Neural progenitor cell (in vitro differentiated cells): Measurements from ENCODE around the gene PJA2. TPM values are rescaled to one million over a fixed set of nuclear protein-coding genes. Genes with fewer than 3 reads are reported as not detected.

Source experiments
- DNase-seq: peaks from one replicate; pipeline ENCODE4 v3.0.0-alpha.2; 2016; ENCODE audit warnings: low spot score
- H2AFZ ChIP-seq: fragments of 200-600 bp; sonication (generic); replicated peaks from 2 replicates; pipeline ENCODE4 v1.6.1; 2016; ENCODE audit warnings: antibody characterized with exemption
- H3F3A ChIP-seq: fragments of 200-600 bp; sonication (generic); 2 replicates; pipeline ENCODE4 v1.6.1; 2016; ENCODE audit warnings: antibody characterized with exemption, low read depth
- H3K27ac ChIP-seq: fragments of 200-600 bp; sonication (generic); 2 replicates; pipeline ENCODE4 v1.5.1; 2016; ENCODE audit warnings: mild to moderate bottlenecking
- H3K27me3 ChIP-seq: fragments of 200-600 bp; sonication (generic); 2 replicates; pipeline ENCODE4 v1.6.1; 2016; ENCODE audit warnings: mild to moderate bottlenecking, moderate library complexity
- H3K36me3 ChIP-seq: fragments of 200-600 bp; sonication (generic); 2 replicates; pipeline ENCODE4 v1.5.1; 2016
- H3K4me1 ChIP-seq: fragments of 200-600 bp; sonication (generic); 2 replicates; pipeline ENCODE4 v1.6.1; 2016; ENCODE audit warnings: mixed run types
- H3K4me2 ChIP-seq: fragments of 200-600 bp; sonication (generic); 2 replicates; pipeline ENCODE4 v1.6.1; 2016
- H3K4me3 ChIP-seq: fragments of 200-600 bp; sonication (generic); 2 replicates; pipeline ENCODE4 v1.5.1; 2016
- H3K79me2 ChIP-seq: fragments of 200-600 bp; sonication (generic); 2 replicates; pipeline ENCODE4 v1.6.1; 2016; ENCODE audit warnings: low read depth
- H3K9ac ChIP-seq: fragments of 200-600 bp; sonication (generic); 2 replicates; pipeline ENCODE4 v1.6.1; 2016
- H3K9me3 ChIP-seq: fragments of 200-600 bp; sonication (generic); 2 replicates; pipeline ENCODE4 v1.5.1; 2016; ENCODE audit warnings: low read depth
- H4K20me1 ChIP-seq: fragments of 200-600 bp; sonication (generic); 2 replicates; pipeline ENCODE4 v1.6.1; 2016; ENCODE audit warnings: low read depth
- H3K27ac Mint-ChIP-seq: 3 replicates; pipeline ENCODE4 v1.8.0; 2021; ENCODE audit warnings: mixed read lengths
- H3K27me3 Mint-ChIP-seq: 2 replicates; pipeline ENCODE4 v1.8.0; 2022; ENCODE audit warnings: low read depth, mild to moderate bottlenecking, inconsistent platforms, moderate library complexity, mixed read lengths; ENCODE audit not compliant: insufficient read depth
- H3K36me3 Mint-ChIP-seq: 3 replicates; pipeline ENCODE4 v1.8.0; 2021; ENCODE audit warnings: mixed read lengths
- H3K4me1 Mint-ChIP-seq: 3 replicates; pipeline ENCODE4 v1.8.0; 2021; ENCODE audit warnings: mixed read lengths
- H3K4me3 Mint-ChIP-seq: 3 replicates; pipeline ENCODE4 v1.8.0; 2021; ENCODE audit warnings: mild to moderate bottlenecking, moderate library complexity, mixed read lengths
- H3K9me3 Mint-ChIP-seq: 3 replicates; pipeline ENCODE4 v1.8.0; 2020; ENCODE audit warnings: mixed read lengths
- CTCF ChIP-seq: fragments of 200-600 bp; sonication (generic); IDR thresholded peaks from 2 replicates; pipeline ENCODE4 v1.5.1; 2017; ENCODE audit warnings: antibody characterized with exemption, mild to moderate bottlenecking
- EZH2 ChIP-seq: fragments of 200-600 bp; sonication (generic); IDR thresholded peaks from 2 replicates; pipeline ENCODE4 v1.6.1; 2017; ENCODE audit warnings: antibody characterized with exemption, mild to moderate bottlenecking, moderate library complexity
- EZH2phosphoT487 ChIP-seq: fragments of 200-600 bp; sonication (generic); IDR thresholded peaks from 2 replicates; pipeline ENCODE4 v1.6.1; 2017; ENCODE audit warnings: antibody characterized with exemption
- total RNA-seq: library from RNA; depleted of rRNA; stranded (reverse); fragments of >200 nt; gene quantifications from 2 replicates; pipeline ENCODE4 v1.2.3, GENCODE V29; 2015; ENCODE audit warnings: low replicate concordance

Gene PJA2
- total RNA-seq, 1 donor from 2014 or later: 128 TPM

GRCh38 chr5:109319351-109319750, 90.4 kb downstream of the PJA2 start:
- H3K4me3 Mint-ChIP-seq: no peak overlapping the region
- H3K27ac Mint-ChIP-seq: no peak overlapping the region
- no peaks in the 10 kb centered on the region for H4K20me1 ChIP-seq
- H3F3A ChIP-seq: no peaks in the 10 kb centered on the region
- no peak overlapping the region for H3K4me2 ChIP-seq
- TF ChIP-seq EZH2: no peak
- no peak for TF ChIP-seq CTCF
- TF ChIP-seq EZH2phosphoT487: no peak
- no peaks in the 10 kb centered on the region for H3K27me3 ChIP-seq
- no peak overlapping the region for H3K9ac ChIP-seq
- H3K79me2 ChIP-seq: no peaks in the 10 kb centered on the region
- H3K27me3 Mint-ChIP-seq: no peaks in the 10 kb centered on the region
- H3K4me3 ChIP-seq: no peak overlapping the region
- no peak overlapping the region for H3K27ac ChIP-seq
- peaks cover 3% of the 10 kb centered on the region for H3K4me1 Mint-ChIP-seq
- DNase-seq: no peak
- no peaks in the 10 kb centered on the region for H3K9me3 Mint-ChIP-seq
- no peak overlapping the region for H2AFZ ChIP-seq
- no peaks in the 10 kb centered on the region for H3K9me3 ChIP-seq
- peaks cover 5% of the 10 kb centered on the region for H3K4me1 ChIP-seq
- no peaks in the 10 kb centered on the region for H3K36me3 ChIP-seq
- H3K36me3 Mint-ChIP-seq: no peaks in the 10 kb centered on the region

GRCh38 chr5:109318455-109319108, 91.2 kb downstream of the PJA2 start:
- Histone ChIP-seq H3K79me2 (no peaks in the 10 kb centered on the region), H3K4me1 (no peaks in the 10 kb centered on the region), H3K4me2 (no peak overlapping the region), H2AFZ (no peak overlapping the region), H4K20me1 (no peaks in the 10 kb centered on the region), H3K27ac (no peak overlapping the region), H3K9me3 (no peaks in the 10 kb centered on the region), H3F3A (no peaks in the 10 kb centered on the region), H3K27me3 (no peaks in the 10 kb centered on the region), H3K4me3 (no peak overlapping the region), H3K9ac (no peak overlapping the region), H3K36me3 (no peaks in the 10 kb centered on the region)
- Mint-ChIP-seq H3K27ac (no peak overlapping the region), H3K9me3 (no peaks in the 10 kb centered on the region), H3K4me3 (no peak overlapping the region), H3K36me3 (no peaks in the 10 kb centered on the region), H3K27me3 (no peaks in the 10 kb centered on the region), H3K4me1 (peaks cover 3% of the 10 kb centered on the region)
- TF ChIP-seq EZH2: no peak
- TF ChIP-seq CTCF: no peak
- TF ChIP-seq EZH2phosphoT487: no peak
- no peak for DNase-seq

GRCh38 chr5:109316634-109317033, 93.1 kb downstream of the PJA2 start:
- Histone ChIP-seq H2AFZ (no peak overlapping the region), H3K9ac (no peak overlapping the region), H3K4me2 (no peak overlapping the region), H3K36me3 (no peaks in the 10 kb centered on the region), H3K27ac (no peak overlapping the region), H4K20me1 (no peaks in the 10 kb centered on the region), H3K4me1 (peaks cover 7% of the 10 kb centered on the region), H3F3A (no peaks in the 10 kb centered on the region), H3K4me3 (no peak overlapping the region), H3K9me3 (no peaks in the 10 kb centered on the region), H3K79me2 (no peaks in the 10 kb centered on the region), H3K27me3 (no peaks in the 10 kb centered on the region)
- no peak overlapping the region for H3K27ac Mint-ChIP-seq
- TF ChIP-seq EZH2 (no peak), CTCF (no peak), EZH2phosphoT487 (no peak)
- peaks cover 2% of the 10 kb centered on the region for H3K4me1 Mint-ChIP-seq
- no peak for DNase-seq
- no peaks in the 10 kb centered on the region for H3K36me3 Mint-ChIP-seq
- peaks cover 2% of the 10 kb centered on the region for H3K27me3 Mint-ChIP-seq
- H3K4me3 Mint-ChIP-seq: no peak overlapping the region
- no peaks in the 10 kb centered on the region for H3K9me3 Mint-ChIP-seq
